SU-DHL-6 (cell line): ENCODE results near the gene CHD6.

Source experiments
- H2AFZ ChIP-seq: fragments of 200-600 bp; sonication (generic); 2 replicates; pipeline ENCODE4 v1.6.1; 2014; ENCODE audit warnings: low read depth, mild to moderate bottlenecking, moderate library complexity, mixed read lengths, antibody characterized with exemption, low read length; ENCODE audit not compliant: severe bottlenecking
- H3F3A ChIP-seq: fragments of 200-600 bp; shearing (Covaris generic); 2 replicates; pipeline ENCODE4 v1.6.0; 2016; ENCODE audit warnings: antibody characterized with exemption, mild to moderate bottlenecking; ENCODE audit not compliant: insufficient read depth
- H3K27ac ChIP-seq: fragments of 200-600 bp; sonication (generic); 2 replicates; pipeline ENCODE4 v1.5.1; 2016; ENCODE audit warnings: low read depth, mild to moderate bottlenecking, low read length, moderate library complexity, mixed read lengths
- H3K27me3 ChIP-seq: fragments of 200-600 bp; sonication (generic), shearing (Covaris generic); 2 replicates; pipeline ENCODE4 v1.6.0; 2014; ENCODE audit warnings: mild to moderate bottlenecking, low read length
- H3K36me3 ChIP-seq: fragments of 200-600 bp; sonication (generic); 2 replicates; pipeline ENCODE4 v1.6.1; 2014; ENCODE audit warnings: mild to moderate bottlenecking, low read length, mixed read lengths
- H3K4me2 ChIP-seq: fragments of 300-600, 200-600 bp; shearing (Covaris generic), sonication (generic); 2 replicates; pipeline ENCODE4 v1.6.0; 2014; ENCODE audit warnings: low read length, low read depth, mild to moderate bottlenecking; ENCODE audit not compliant: poor library complexity, severe bottlenecking
- H3K4me3 ChIP-seq: fragments of 200-600 bp; sonication (generic); 2 replicates; pipeline ENCODE4 v1.5.1; 2014; ENCODE audit warnings: antibody characterized with exemption, low read length, mild to moderate bottlenecking, mixed read lengths; ENCODE audit not compliant: insufficient read depth, poor library complexity, severe bottlenecking
- H3K79me2 ChIP-seq: fragments of 200-600 bp; sonication (generic); 2 replicates; pipeline ENCODE4 v1.6.1; 2014; ENCODE audit warnings: mild to moderate bottlenecking, low read length, moderate library complexity; ENCODE audit not compliant: insufficient read depth
- H3K9ac ChIP-seq: fragments of 200-600 bp; sonication (generic); 2 replicates; pipeline ENCODE4 v1.7.0; 2014; ENCODE audit warnings: mild to moderate bottlenecking, low read length
- H3K9me2 ChIP-seq: fragments of 200-600 bp; sonication (generic); replicated peaks from 2 replicates; pipeline ENCODE4 v1.6.1; 2014; ENCODE audit warnings: low read length; ENCODE audit not compliant: insufficient read depth
- H3K9me3 ChIP-seq: fragments of 200-600 bp; sonication (generic); 2 replicates; pipeline ENCODE4 v1.6.1; 2014; ENCODE audit warnings: low read length, mixed read lengths; ENCODE audit not compliant: insufficient read depth
- H4K20me1 ChIP-seq: fragments of 200-600 bp; sonication (generic); 2 replicates; pipeline ENCODE4 v1.6.1; 2014; ENCODE audit warnings: low read depth, mild to moderate bottlenecking, antibody characterized with exemption, low read length, moderate library complexity, mixed read lengths
- EZH2phosphoT487 ChIP-seq: fragments of 200-600 bp; sonication (generic), shearing (Covaris generic); conservative IDR thresholded peaks from 2 replicates; pipeline ENCODE4 v1.6.1; 2018; ENCODE audit warnings: mild to moderate bottlenecking, antibody characterized with exemption, low read length, moderate library complexity, mixed read lengths
- TF ChIP-seq, protein P1 (sequence below): fragments of 200-600 bp; sonication (generic); IDR thresholded peaks from one replicate; pipeline ENCODE4 v1.5.1; 2017; ENCODE audit warnings: antibody characterized with exemption, mild to moderate bottlenecking, low read length, moderate library complexity; ENCODE audit not compliant: insufficient read depth, poor library complexity, severe bottlenecking

Gene CHD6

DNA sequence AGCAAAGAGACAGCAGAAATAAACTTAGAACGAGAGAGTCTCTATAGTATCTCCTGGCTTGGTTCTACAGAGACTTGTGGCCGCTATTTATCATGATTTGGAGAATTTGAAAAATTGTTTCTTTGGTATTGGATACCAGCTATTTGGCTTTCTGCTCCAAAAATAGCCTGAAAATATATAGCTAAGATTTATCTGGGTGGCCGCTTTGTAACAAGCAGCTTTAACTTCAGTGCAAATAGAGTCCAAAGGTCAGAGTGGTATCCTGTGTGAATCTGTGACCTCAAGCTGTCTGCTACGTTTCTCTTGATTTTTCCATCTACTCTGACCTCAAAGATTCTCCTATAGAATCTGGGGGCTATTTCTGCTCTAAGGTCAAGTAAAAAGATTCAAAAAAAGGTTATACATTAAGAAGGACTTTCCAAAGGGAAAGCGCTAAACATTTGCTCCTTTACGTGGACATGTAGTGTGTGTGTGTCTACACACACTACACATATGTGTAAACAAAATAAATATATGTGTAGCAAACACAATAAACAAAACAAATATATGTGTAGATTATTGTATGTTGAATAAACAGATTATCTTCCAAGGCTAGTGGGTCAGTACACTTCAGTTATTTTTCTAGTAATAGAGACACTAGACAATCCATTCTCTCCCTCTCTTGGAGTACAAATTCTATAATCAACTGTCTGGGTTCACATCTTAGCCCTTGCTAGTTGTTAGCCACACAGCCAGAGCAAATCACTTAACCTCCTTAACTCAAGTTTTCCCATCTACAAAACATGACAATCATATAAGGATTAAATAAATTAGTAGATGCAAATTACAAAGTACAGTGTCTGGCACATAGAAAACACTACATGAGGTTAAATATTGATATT lies 40.8 kb downstream of the CHD6 start:
- Histone ChIP-seq H3K27me3 (no peaks in the 10 kb centered on the region), H3K79me2 (peaks cover 42% of the 10 kb centered on the region), H3K9me2 (no peaks in the 10 kb centered on the region), H3K4me2 (no peak overlapping the region), H2AFZ (no peak overlapping the region), H3F3A (no peaks in the 10 kb centered on the region), H3K4me3 (no peak overlapping the region), H3K9ac (no peak overlapping the region), H3K27ac (no peak overlapping the region), H3K9me3 (peaks cover 10% of the 10 kb centered on the region; the same call in 1 of the 2 replicates), H4K20me1 (peaks cover 17% of the 10 kb centered on the region; the same call in 1 of the 2 replicates), H3K36me3 (no peaks in the 10 kb centered on the region)
- TF ChIP-seq EZH2phosphoT487, result no peak
- TF ChIP-seq, protein P1, sequence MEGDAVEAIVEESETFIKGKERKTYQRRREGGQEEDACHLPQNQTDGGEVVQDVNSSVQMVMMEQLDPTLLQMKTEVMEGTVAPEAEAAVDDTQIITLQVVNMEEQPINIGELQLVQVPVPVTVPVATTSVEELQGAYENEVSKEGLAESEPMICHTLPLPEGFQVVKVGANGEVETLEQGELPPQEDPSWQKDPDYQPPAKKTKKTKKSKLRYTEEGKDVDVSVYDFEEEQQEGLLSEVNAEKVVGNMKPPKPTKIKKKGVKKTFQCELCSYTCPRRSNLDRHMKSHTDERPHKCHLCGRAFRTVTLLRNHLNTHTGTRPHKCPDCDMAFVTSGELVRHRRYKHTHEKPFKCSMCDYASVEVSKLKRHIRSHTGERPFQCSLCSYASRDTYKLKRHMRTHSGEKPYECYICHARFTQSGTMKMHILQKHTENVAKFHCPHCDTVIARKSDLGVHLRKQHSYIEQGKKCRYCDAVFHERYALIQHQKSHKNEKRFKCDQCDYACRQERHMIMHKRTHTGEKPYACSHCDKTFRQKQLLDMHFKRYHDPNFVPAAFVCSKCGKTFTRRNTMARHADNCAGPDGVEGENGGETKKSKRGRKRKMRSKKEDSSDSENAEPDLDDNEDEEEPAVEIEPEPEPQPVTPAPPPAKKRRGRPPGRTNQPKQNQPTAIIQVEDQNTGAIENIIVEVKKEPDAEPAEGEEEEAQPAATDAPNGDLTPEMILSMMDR, result no peak

DNA sequence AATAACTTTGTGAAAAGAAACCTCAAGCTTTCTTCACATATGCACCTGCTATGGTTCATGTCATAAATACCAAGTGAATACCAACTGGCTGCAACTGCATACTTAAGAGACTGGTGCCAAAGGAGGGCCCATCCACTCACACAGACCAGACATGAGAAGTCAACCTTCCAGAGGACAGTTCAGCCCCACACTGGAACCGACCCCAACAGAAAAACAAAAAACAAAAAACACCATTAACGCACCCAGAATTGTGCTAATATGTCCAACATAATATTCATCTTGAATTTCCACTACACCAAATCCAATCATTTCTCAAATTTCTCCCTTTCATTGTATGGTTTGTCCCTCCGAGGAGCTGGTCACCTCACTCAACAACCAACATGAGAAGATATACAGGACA lies 42.8 kb downstream of the CHD6 start:
- Histone ChIP-seq H3K79me2 (peaks cover 32% of the 10 kb centered on the region), H4K20me1 (peaks cover 20% of the 10 kb centered on the region), H3K27me3 (no peaks in the 10 kb centered on the region), H2AFZ (no peak overlapping the region), H3K9ac (no peak overlapping the region), H3K9me3 (peaks cover 10% of the 10 kb centered on the region; the same call in 1 of the 2 replicates), H3K4me3 (no peak overlapping the region), H3F3A (no peaks in the 10 kb centered on the region), H3K36me3 (no peaks in the 10 kb centered on the region), H3K4me2 (no peak overlapping the region), H3K27ac (no peak overlapping the region), H3K9me2 (no peaks in the 10 kb centered on the region)
- no peak for TF ChIP-seq EZH2phosphoT487
- TF ChIP-seq, protein P1, result no peak

DNA sequence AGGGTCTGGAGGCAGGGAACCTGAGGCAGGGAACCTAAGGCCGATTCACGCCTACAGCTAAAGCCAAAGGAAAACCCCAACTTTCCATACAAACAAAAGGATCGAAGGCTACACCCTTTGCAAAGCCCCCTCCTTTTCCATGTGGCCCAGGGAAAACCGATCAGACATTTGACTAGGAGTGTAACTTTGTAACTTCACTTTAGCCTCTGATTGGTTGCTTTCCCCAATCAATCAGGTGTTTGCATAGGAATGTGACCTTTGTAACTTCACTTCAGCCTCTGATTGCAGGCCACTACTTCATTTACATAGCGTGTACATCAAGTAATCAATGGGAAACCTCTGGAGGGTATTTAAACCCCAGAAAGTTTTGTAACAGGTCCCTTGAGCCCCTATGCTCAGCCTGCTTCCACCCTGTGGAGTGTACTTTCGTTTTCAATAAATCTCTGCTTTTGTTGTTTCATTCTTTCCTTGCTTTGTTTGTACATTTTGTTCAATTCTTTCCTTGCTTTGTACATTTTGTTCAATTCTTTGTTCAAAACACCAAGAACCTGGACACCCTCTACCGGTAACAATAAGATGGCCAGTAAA lies 43.3 kb downstream of the CHD6 start:
- no peak overlapping the region for H3K4me3 ChIP-seq
- no peak overlapping the region for H3K9ac ChIP-seq
- no peaks in the 10 kb centered on the region for H3K9me2 ChIP-seq
- H4K20me1 ChIP-seq, result peaks cover 20% of the 10 kb centered on the region
- peaks cover 30% of the 10 kb centered on the region for H3K79me2 ChIP-seq
- no peaks in the 10 kb centered on the region for H3K36me3 ChIP-seq
- H3F3A ChIP-seq, result no peaks in the 10 kb centered on the region
- TF ChIP-seq, protein P1, result no peak
- no peak for TF ChIP-seq EZH2phosphoT487
- H3K27ac ChIP-seq, result no peak overlapping the region
- no peak overlapping the region for H3K4me2 ChIP-seq
- H3K27me3 ChIP-seq, result no peaks in the 10 kb centered on the region
- no peak overlapping the region for H2AFZ ChIP-seq
- H3K9me3 ChIP-seq, result peaks cover 10% of the 10 kb centered on the region; the same call in 1 of the 2 replicates
